Measurements from ENCODE around the gene YY1.

GRCh38 chr14:100291305-100292075 is 52.5 kb downstream of the YY1 start:
- TF ChIP-seq POLR2A (IDR thresholded peaks at IDR 0.05; ENCODE audit: low read length), result no peak
- TF ChIP-seq GATA1 (IDR thresholded peaks at IDR 0.05; ENCODE audit: low read depth, low read length), result no peak
